ENCODE measurements around the gene KCNA1.

The KCNA1 gene

DNA sequence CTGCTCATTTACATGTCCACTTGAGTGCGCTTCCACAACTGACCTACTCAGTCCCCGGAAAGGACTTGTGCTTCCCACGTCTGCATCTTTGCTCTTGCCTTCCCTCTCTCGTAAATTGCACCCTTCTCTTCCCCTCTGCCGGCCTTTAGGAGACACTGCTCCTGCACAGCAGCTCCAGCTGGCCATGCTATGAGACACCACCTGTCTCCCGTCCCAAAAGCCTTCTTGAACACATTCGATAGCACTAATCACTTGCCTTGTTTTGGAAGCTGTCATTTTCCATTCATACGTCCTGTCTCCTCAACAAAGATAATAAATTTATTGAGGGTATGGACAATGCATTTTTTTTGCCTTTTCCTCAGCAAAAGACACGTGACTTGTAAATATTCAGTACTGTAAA is 15.7 kb upstream of the KCNA1 start:
- no peak for TF ChIP-seq CTCF (IDR thresholded peaks at IDR 0.05; ENCODE audit: extremely low read depth, missing control alignments)
- DNase-seq (ENCODE audit: low spot score): no peak

- peak; percentile 39 for DNase-seq (ENCODE audit: low spot score)
These were observed 10.3 kb upstream of the KCNA1 start for GRCh38 chr12:4899364-4899763.

DNA sequence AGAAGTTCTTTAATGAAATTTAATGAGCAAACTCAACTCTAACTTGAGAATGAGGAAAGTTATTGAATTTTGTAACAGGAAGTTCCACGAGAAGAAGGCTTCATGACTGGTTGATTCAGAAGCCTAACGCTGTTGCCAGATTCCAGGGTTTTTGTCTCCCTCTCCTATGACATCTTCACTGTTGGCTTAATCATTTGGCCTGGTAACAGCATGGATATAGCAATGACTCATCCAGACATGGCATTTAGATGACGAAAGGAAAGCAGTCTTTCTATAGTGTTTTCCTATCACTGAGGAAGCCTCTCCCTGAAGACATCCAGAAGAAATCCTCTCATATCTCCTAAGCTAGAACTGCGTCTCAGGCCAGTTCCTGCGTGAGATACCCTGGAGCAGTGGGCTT is 9.4 kb upstream of the KCNA1 start:
- DNase-seq (ENCODE audit: low spot score): no peak
- no peak for TF ChIP-seq CTCF (IDR thresholded peaks at IDR 0.05; ENCODE audit: extremely low read depth, missing control alignments)

More at GRCh38 chr12:4899364-4899763, 10.3 kb upstream of the KCNA1 start:
- peak; percentile 7 for TF ChIP-seq CTCF (IDR thresholded peaks at IDR 0.05; ENCODE audit: extremely low read depth, missing control alignments)

GRCh38 chr12:4905316-4905715 is 4.4 kb upstream of the KCNA1 start:
- no peak for TF ChIP-seq CTCF (IDR thresholded peaks at IDR 0.05; ENCODE audit: extremely low read depth, missing control alignments)
- DNase-seq (ENCODE audit: low spot score): no peak

- TF ChIP-seq CTCF (IDR thresholded peaks at IDR 0.05; ENCODE audit: extremely low read depth, missing control alignments): peak; percentile 13
- peak; percentile 66 for DNase-seq (ENCODE audit: low spot score)
These were observed 858 bp upstream of the KCNA1 start for GRCh38 chr12:4908684-4909409.

DNA sequence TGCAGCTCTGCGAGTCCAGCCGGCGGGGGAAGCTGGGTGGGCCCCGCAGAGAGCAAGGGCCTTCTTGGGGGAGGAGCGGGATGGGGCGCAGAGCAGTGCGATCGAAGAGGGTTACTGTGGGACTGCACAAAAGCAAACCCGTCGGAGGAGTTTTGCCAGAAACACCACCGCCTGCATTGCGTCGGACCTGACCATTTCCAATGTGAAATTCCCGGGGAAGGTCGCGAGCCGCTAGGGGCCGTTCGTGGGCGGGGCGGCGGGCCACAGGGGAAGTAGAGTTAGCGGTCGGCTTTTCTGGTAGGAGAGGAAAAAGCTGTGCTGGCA is 333 bp upstream of the KCNA1 start:
- peak; percentile 26 for DNase-seq (ENCODE audit: low spot score)
- no peak for TF ChIP-seq CTCF (IDR thresholded peaks at IDR 0.05; ENCODE audit: extremely low read depth, missing control alignments)

GRCh38 chr12:4910502-4911315 is 1.0 kb downstream of the KCNA1 start:
- TF ChIP-seq CTCF (IDR thresholded peaks at IDR 0.05; ENCODE audit: extremely low read depth, missing control alignments): no peak
- DNase-seq (ENCODE audit: low spot score): peak; percentile 82
